Liver (tissue), 9 donors: ENCODE results near the gene ERFL. TPM values are rescaled to one million over a fixed set of nuclear protein-coding genes. Genes with fewer than 3 reads are reported as not detected.

ENCODE experiments used
- DNase-seq: peaks from one replicate; pipeline ENCODE4 v3.0.0-alpha.2; 2017; ENCODE audit warnings: low spot score
- H3K27ac ChIP-seq, 2 donors: one replicate each; pipeline ENCODE4 v1.7.0; 2013; ENCODE audit warnings: inconsistent platforms in 2 of 2, low read length in 2 of 2, control low read depth in 1 of 2, low read depth in 1 of 2, mild to moderate bottlenecking in 1 of 2
- H3K27me3 ChIP-seq, 4 donors: one replicate each; pipeline versions ENCODE4 v1.6.1 to v1.7.0; 2013; ENCODE audit warnings: low read length in 3 of 4, inconsistent platforms in 1 of 4, mild to moderate bottlenecking in 1 of 4, moderate library complexity in 1 of 4; ENCODE audit not compliant: control insufficient read depth in 4 of 4, insufficient read depth in 4 of 4
- H3K36me3 ChIP-seq, 4 donors: one replicate each; pipeline versions ENCODE4 v1.6.1 to v1.7.0; 2013; ENCODE audit warnings: low read length in 3 of 4, mild to moderate bottlenecking in 3 of 4, low read depth in 1 of 4, moderate library complexity in 1 of 4; ENCODE audit not compliant: control insufficient read depth in 4 of 4, insufficient read depth in 3 of 4
- H3K4me1 ChIP-seq, 4 donors: one replicate each; pipeline versions ENCODE4 v1.6.1 to v1.7.0; 2013; ENCODE audit warnings: low read length in 3 of 4, mild to moderate bottlenecking in 3 of 4, moderate library complexity in 1 of 4; ENCODE audit not compliant: control insufficient read depth in 4 of 4, insufficient read depth in 4 of 4
- H3K4me3 ChIP-seq, 3 donors: one replicate each; pipeline versions ENCODE4 v1.6.1 to v1.7.0; 2013; ENCODE audit warnings: low read length in 3 of 3, control low read depth in 1 of 3, low read depth in 1 of 3, mild to moderate bottlenecking in 1 of 3
- H3K9ac ChIP-seq, 2 donors: one replicate each; pipeline ENCODE4 v1.7.0; 2013; ENCODE audit warnings: low read length in 2 of 2, mild to moderate bottlenecking in 2 of 2, moderate library complexity in 2 of 2, control low read depth in 1 of 2, low read depth in 1 of 2
- H3K9me3 ChIP-seq, 4 donors: one replicate each; pipeline versions ENCODE4 v1.6.1 to v1.7.0; 2013; ENCODE audit warnings: low read length in 3 of 4; ENCODE audit not compliant: control insufficient read depth in 4 of 4
- ATF3 ChIP-seq: IDR thresholded peaks from 2 replicates; pipeline ENCODE4 v1.6.1; 2016; ENCODE audit warnings: antibody characterized with exemption
- CTCF ChIP-seq: fragments of 150-350 bp; IDR thresholded peaks from 2 replicates; pipeline ENCODE4 v1.5.1; 2017; ENCODE audit warnings: improper control_type of control experiment, low read depth, low read length; ENCODE audit not compliant: missing input control
- EGR1 ChIP-seq, 2 donors: IDR thresholded peaks; 2 replicates each; pipeline ENCODE4 v1.6.1; 2016 to 2018; ENCODE audit warnings: antibody characterized with exemption in 2 of 2, low read depth in 2 of 2
- FOXA1 ChIP-seq: IDR thresholded peaks from 2 replicates; pipeline ENCODE4 v1.6.1; 2016; ENCODE audit warnings: antibody characterized with exemption
- FOXA2 ChIP-seq: IDR thresholded peaks from 2 replicates; pipeline ENCODE4 v1.6.1; 2016; ENCODE audit warnings: antibody characterized with exemption
- GABPA ChIP-seq, 2 donors: IDR thresholded peaks in 1 of 2; conservative IDR thresholded peaks in 1 of 2; 2 replicates each; pipeline ENCODE4 v1.6.1; 2016; ENCODE audit warnings: antibody characterized with exemption in 2 of 2, mild to moderate bottlenecking in 1 of 2, moderate library complexity in 1 of 2
- HNF4A ChIP-seq, 2 donors: conservative IDR thresholded peaks; 2 replicates each; pipeline ENCODE4 v1.6.1; 2016; ENCODE audit warnings: antibody characterized with exemption in 2 of 2, mild to moderate bottlenecking in 2 of 2
- HNF4G ChIP-seq: IDR thresholded peaks from 2 replicates; pipeline ENCODE4 v1.6.1; 2016; ENCODE audit warnings: antibody characterized with exemption
- JUND ChIP-seq, 2 donors: IDR thresholded peaks; 2 replicates each; pipeline ENCODE4 v1.6.1; 2016; ENCODE audit warnings: antibody characterized with exemption in 2 of 2
- MAX ChIP-seq: IDR thresholded peaks from 2 replicates; pipeline ENCODE4 v1.6.1; 2016; ENCODE audit warnings: antibody characterized with exemption
- NR2F2 ChIP-seq: IDR thresholded peaks from 2 replicates; pipeline ENCODE4 v1.6.1; 2016; ENCODE audit warnings: antibody characterized with exemption
- RAD21 ChIP-seq, 2 donors: IDR thresholded peaks; 2 replicates each; pipeline ENCODE4 v1.6.1; 2016; ENCODE audit warnings: antibody characterized with exemption in 2 of 2, mild to moderate bottlenecking in 2 of 2
- REST ChIP-seq: IDR thresholded peaks from 2 replicates; pipeline ENCODE4 v1.6.1; 2016; ENCODE audit warnings: antibody characterized with exemption, mild to moderate bottlenecking
- RXRA ChIP-seq, 2 donors: IDR thresholded peaks; 2 replicates each; pipeline ENCODE4 v1.6.1; 2017 to 2018; ENCODE audit warnings: antibody characterized with exemption in 2 of 2, mild to moderate bottlenecking in 1 of 2
- SP1 ChIP-seq: IDR thresholded peaks from 2 replicates; pipeline ENCODE4 v1.6.1; 2018; ENCODE audit warnings: antibody characterized with exemption, mild to moderate bottlenecking
- TAF1 ChIP-seq: conservative IDR thresholded peaks from 2 replicates; pipeline ENCODE4 v1.6.1; 2016; ENCODE audit warnings: antibody characterized with exemption, mild to moderate bottlenecking
- YY1 ChIP-seq: IDR thresholded peaks from 2 replicates; pipeline ENCODE4 v1.6.1; 2016; ENCODE audit warnings: antibody characterized with exemption, mild to moderate bottlenecking
- ZBTB33 ChIP-seq: IDR thresholded peaks from 2 replicates; pipeline ENCODE4 v1.6.1; 2016; ENCODE audit warnings: antibody characterized with exemption
- WGBS: extraction: QIAGEN DNeasy Blood & Tissue Kit; methylation state at CpG from one replicate; pipeline ENCODE4 v1.1.7; 2013; 5-methylcytosine and 5-hydroxymethylcytosine counted together
- polyA plus RNA-seq, 2 donors: library from polyadenylated mRNA; stranded (reverse) in 1 of 2; unstranded in 1 of 2; fragments of 200-250 nt in 1 of 2; fragments of >200 nt in 1 of 2; fragmentation: Nextera tagmentation in 1 of 2; extraction: Ambion mirVana in 1 of 2; gene quantifications; one replicate each; pipeline versions ENCODE4 v1.2.1 to v1.2.3, GENCODE V29; 2013 to 2015
- total RNA-seq, 2 donors: library from RNA; depleted of rRNA; stranded (reverse); fragments of >200 nt; gene quantifications; one replicate each; pipeline ENCODE4 v1.2.3, GENCODE V29; 2014
- donor health status: healthy.
- donor health status: healthy.
- donor health status: healthy.
- donor health status: healthy.
- donor health status: healthy.

Gene ERFL
- total and polyA plus RNA-seq, 4 donors, result not detected

GRCh38 chr19:41879670-41880328 lies 48.5 kb downstream of the ERFL start:
- Histone ChIP-seq H3K4me3 (no peak overlapping the region), H3K27ac (no peak overlapping the region), H3K36me3 (no peaks in the 10 kb centered on the region), H3K27me3 (no peaks in the 10 kb centered on the region), H3K9me3 (no peaks in the 10 kb centered on the region), H3K9ac (no peak overlapping the region), H3K4me1 (peaks cover 0 to 18% (median 7%) of the 10 kb centered on the region in 4 donors)
- no peak for TF ChIP-seq JUND (IDR thresholded peaks at IDR 0.05)
- no peak for TF ChIP-seq TAF1
- no peak for TF ChIP-seq ZBTB33
- no peak for TF ChIP-seq ATF3
- TF ChIP-seq YY1, result no peak
- no peak for TF ChIP-seq GABPA (IDR thresholded peaks at IDR 0.05 in 1 of 2, conservative IDR thresholded peaks at IDR 0.05 in 1 of 2)
- no peak for TF ChIP-seq MAX
- TF ChIP-seq HNF4G, result no peak
- TF ChIP-seq FOXA1, result no peak
- TF ChIP-seq EGR1 (IDR thresholded peaks at IDR 0.05; ENCODE audit: low read depth in 2 of 2), result no peak
- no peak for TF ChIP-seq SP1
- TF ChIP-seq RAD21 (IDR thresholded peaks at IDR 0.05), result no peak
- no peak for TF ChIP-seq CTCF
- TF ChIP-seq RXRA (IDR thresholded peaks at IDR 0.05), result no peak
- TF ChIP-seq NR2F2, result no peak
- TF ChIP-seq HNF4A (conservative IDR thresholded peaks at IDR 0.05), result no peak
- no peak for TF ChIP-seq FOXA2
- TF ChIP-seq REST, result no peak
- 81% methylated on average over 7 of the region's 7 CpGs for WGBS
- DNase-seq, result no peak
